ENCODE results near the gene CPNE2. TPM values are rescaled to one million over a fixed set of nuclear protein-coding genes. Genes with fewer than 3 reads are reported as not detected.

The CPNE2 gene
- total RNA-seq, 6 donors from 2014 or later, result 39.4 to 58.7 (median 53.1) TPM

DNA sequence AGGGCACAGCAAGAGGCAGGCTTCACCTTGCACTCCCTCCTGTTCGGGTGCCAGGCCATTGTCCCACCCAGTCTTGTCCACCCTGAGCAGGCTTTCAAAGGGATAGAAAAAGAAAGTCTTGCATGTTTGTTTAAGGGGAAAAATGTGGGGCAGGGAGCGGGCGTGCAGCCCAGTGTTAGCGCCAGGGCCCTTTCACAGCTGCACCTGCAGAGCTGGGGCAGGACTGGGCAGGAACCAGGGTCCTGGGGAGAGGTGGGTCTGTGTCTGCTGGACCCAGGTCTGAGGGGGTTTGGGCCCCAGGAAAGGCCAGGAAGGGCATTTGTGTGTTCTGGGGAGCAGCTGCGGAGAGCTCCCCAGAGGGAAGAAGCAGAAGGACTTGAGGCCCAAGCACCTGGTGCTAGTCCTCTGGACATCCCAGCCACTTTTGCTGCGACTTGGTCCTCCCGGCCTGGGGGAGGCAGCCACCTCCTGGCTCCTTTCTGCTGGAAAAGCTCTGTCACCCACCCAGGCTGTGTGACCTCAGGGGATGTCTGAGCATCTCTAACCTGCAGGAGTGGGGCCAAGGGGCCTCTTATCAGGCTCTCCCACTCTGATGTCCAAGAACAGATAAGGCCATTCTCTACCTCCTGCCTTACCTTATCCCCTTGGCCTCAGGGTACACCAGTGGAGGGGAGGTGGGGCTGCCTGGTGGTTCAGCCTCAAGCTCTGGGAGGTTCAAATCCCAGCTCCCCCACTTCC lies 48.7 kb downstream of the CPNE2 start:
- Histone ChIP-seq H3K27me3 (no peaks in the 10 kb centered on the region), H3K9me3 (no peaks in the 10 kb centered on the region), H3K27ac (peak overlapping the region in 3 of 4 donors; percentile 31 to 75 (median 71)), H3K36me3 (peaks cover 0 to 8% (median 3%) of the 10 kb centered on the region in 4 donors), H3K4me1 (peaks cover 63 to 67% (median 65%) of the 10 kb centered on the region in 4 donors), H3K4me3 (no peak overlapping the region)
- DNase-seq (no peak), ATAC-seq (ENCODE audit: low FRiP score in 2 of 2) (no peak)
- 66 to 83% methylated on average over 5 to 7 of the region's 7 CpGs for WGBS, 2 donors
- TF ChIP-seq POLR2A (IDR thresholded peaks at IDR 0.05) (no peak), EP300 (IDR thresholded peaks at IDR 0.05) (no peak), POLR2AphosphoS5 (IDR thresholded peaks at IDR 0.05) (no peak)
- TF ChIP-seq, protein P1, sequence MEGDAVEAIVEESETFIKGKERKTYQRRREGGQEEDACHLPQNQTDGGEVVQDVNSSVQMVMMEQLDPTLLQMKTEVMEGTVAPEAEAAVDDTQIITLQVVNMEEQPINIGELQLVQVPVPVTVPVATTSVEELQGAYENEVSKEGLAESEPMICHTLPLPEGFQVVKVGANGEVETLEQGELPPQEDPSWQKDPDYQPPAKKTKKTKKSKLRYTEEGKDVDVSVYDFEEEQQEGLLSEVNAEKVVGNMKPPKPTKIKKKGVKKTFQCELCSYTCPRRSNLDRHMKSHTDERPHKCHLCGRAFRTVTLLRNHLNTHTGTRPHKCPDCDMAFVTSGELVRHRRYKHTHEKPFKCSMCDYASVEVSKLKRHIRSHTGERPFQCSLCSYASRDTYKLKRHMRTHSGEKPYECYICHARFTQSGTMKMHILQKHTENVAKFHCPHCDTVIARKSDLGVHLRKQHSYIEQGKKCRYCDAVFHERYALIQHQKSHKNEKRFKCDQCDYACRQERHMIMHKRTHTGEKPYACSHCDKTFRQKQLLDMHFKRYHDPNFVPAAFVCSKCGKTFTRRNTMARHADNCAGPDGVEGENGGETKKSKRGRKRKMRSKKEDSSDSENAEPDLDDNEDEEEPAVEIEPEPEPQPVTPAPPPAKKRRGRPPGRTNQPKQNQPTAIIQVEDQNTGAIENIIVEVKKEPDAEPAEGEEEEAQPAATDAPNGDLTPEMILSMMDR (IDR thresholded peaks at IDR 0.05), result no peak

DNA sequence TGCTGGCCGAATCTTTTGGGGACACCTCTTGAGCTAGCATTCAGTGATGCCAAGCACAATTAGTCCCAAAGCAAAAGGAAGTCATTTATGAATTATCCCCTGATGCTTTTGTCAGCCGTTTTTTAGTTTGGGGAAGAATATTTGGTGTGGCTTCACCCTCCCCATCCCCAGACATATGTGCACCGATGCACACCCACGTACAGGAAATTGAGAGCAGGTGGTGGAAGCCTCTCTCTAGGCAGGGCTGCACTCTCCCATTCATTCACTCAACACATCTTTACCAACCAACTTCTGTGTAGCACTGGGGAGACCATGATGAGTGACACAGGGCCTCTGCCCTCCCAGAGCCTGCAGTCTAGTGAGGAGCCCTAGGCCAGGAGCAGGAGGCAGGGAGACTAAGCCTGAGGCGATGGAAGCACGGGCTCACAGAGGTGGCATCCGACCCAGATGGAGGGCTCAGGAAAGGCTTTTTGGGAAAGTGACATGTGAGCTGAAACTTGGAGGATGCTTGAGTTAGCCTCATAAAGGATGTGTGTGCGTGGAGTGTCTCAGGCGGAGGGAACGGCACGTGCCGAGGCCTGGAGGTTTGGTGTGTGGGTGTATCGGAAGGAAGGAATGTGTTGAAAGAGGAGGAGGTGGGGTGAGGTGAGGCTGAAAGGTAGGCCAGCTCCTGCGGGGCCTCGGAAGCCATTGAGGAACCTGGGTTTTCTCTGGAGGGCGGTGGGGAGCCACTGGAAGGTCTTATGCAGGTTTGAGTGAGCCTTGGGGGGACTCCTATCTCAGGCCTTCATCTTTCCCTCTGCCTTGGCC lies 49.6 kb downstream of the CPNE2 start:
- WGBS, 2 donors, result 64 to 74% methylated on average over 16 of the region's 16 CpGs
- no peak for DNase-seq

DNA sequence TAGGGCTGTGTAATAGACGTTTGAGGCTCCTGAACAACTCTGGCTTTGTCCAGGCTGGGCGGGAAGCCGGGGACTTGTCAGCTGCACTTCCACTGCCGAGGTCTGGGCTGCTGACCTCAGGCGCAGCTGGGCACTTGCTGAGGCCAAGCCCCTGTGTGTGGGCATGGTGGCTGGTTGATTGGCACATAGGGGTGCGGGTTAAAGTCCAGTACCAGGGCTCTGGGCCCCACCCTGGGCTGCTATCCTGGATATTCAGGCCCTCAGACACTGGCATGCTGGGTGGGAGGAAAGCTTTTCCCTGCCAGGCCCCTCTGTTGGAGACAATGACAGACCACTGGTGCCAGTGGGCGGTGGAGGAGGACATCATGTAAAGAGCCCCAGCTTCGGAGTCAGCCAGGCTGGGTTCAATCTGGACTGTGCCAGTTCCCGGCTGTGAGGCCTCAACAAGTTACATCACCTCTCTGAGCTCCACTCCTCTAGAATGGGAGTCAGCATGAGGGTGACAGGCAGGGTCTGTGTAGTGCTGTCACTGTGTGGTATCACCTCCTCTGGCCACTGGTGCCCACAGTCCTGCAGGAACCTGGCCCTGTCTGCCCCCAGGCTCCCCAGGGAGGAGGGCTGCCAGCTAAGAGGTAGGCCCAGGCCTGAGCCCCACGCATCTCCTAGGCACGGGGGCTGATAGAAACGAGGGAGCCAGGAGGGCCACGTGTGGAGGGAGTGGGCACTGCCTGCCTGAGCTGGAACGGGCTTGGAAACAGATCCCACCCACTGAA lies 51.0 kb downstream of the CPNE2 start:
- Histone ChIP-seq H3K27me3 (no peaks in the 10 kb centered on the region), H3K36me3 (peaks cover 0 to 4% (median 0%) of the 10 kb centered on the region in 4 donors), H3K4me3 (no peak overlapping the region), H3K4me1 (peaks cover 81 to 87% (median 83%) of the 10 kb centered on the region in 4 donors), H3K27ac (peak overlapping the region; percentile 51 to 75 (median 72)), H3K9me3 (no peaks in the 10 kb centered on the region)
- TF ChIP-seq, protein P1 (IDR thresholded peaks at IDR 0.05), result no peak
- TF ChIP-seq EP300 (IDR thresholded peaks at IDR 0.05) (no peak), POLR2A (IDR thresholded peaks at IDR 0.05) (no peak), POLR2AphosphoS5 (IDR thresholded peaks at IDR 0.05) (no peak)
- ATAC-seq (ENCODE audit: low FRiP score in 2 of 2) (no peak), DNase-seq (peak in 1 of 2 donors; percentile 29)
- WGBS, 2 donors, result 70 to 76% methylated on average over 10 to 13 of the region's 14 CpGs

More for the DNA sequence above, 49.6 kb downstream of the CPNE2 start:
- H3K27me3 ChIP-seq, result no peaks in the 10 kb centered on the region
- ATAC-seq (ENCODE audit: low FRiP score in 2 of 2), result no peak
- TF ChIP-seq POLR2A (IDR thresholded peaks at IDR 0.05) (no peak), POLR2AphosphoS5 (IDR thresholded peaks at IDR 0.05) (no peak), EP300 (IDR thresholded peaks at IDR 0.05) (no peak)
- TF ChIP-seq, protein P1 (IDR thresholded peaks at IDR 0.05), result no peak
- H3K9me3 ChIP-seq, result no peaks in the 10 kb centered on the region
- no peak overlapping the region for H3K4me3 ChIP-seq
- peak overlapping the region; percentile 14 to 75 (median 63) for H3K27ac ChIP-seq
- peaks cover 0 to 8% (median 2%) of the 10 kb centered on the region in 4 donors for H3K36me3 ChIP-seq
- peaks cover 72 to 76% (median 74%) of the 10 kb centered on the region in 4 donors for H3K4me1 ChIP-seq

DNA sequence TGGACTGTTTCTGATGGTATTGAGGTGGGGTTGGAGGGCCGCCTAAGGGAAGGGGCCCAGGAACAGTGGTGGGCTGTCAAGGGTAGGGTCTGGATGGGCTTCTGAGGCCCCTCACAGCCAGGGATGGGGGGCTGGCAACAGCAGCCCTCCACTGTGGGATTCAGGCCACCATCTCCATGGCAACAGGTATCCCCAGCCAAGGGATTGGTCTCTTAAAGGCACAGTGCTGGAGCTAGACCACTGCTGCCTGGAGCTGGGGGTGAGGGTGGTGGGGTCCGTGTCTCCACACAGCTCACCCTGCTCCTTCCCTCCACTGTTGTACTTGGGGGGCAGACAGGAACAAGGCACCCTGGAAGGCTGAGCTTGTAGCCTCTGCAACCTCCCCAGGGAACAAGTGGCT lies 51.6 kb downstream of the CPNE2 start:
- DNase-seq (peak in 1 of 2 donors; percentile 7), ATAC-seq (ENCODE audit: low FRiP score in 2 of 2) (no peak)
- Histone ChIP-seq H3K27me3 (no peaks in the 10 kb centered on the region), H3K36me3 (peaks cover 0 to 4% (median under 1%) of the 10 kb centered on the region in 4 donors), H3K9me3 (no peaks in the 10 kb centered on the region), H3K27ac (peak overlapping the region; percentile 51 to 75 (median 72)), H3K4me3 (no peak overlapping the region), H3K4me1 (peaks cover 79 to 94% (median 90%) of the 10 kb centered on the region in 4 donors)
- TF ChIP-seq, protein P1 (IDR thresholded peaks at IDR 0.05), result no peak
- TF ChIP-seq POLR2AphosphoS5 (IDR thresholded peaks at IDR 0.05), result no peak
- no peak for TF ChIP-seq EP300 (IDR thresholded peaks at IDR 0.05)
- no peak for TF ChIP-seq POLR2A (IDR thresholded peaks at IDR 0.05)
- 88 to 100% methylated on average over 1 to 2 of the region's 2 CpGs for WGBS, 2 donors

Measured in upper lobe of left lung (tissue), 6 donors.